Measurements from ENCODE around the gene TRIM24. TPM values are rescaled to one million over a fixed set of nuclear protein-coding genes. Genes with fewer than 3 reads are reported as not detected.

The TRIM24 gene
- total RNA-seq, 1 donor from 2014 or later: 28.2 TPM

DNA sequence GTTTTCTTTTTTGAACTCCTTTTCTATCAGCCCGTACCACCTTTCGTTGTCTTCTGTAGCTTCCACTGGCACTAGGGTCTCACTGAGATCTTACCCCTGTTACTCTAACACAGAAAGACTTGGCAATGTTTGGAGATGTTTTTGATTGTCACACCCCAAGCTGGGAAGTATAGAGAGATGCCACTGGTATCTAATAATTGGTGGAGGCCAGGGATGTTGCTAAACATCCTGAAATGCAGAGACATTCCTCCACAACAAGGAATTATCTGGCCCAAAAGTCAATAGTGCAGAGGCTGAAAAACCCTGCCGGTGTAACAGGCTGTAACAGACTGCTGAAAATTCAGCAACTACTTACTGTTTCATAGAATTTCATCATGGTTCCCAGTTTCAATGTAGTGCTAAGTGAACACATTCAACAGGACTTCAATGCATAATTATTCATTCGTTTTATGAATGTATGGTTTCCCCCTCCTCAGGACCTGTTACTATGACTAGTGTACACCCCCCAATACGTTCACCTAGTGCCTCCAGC lies 115.9 kb downstream of the TRIM24 start:
- DNase-seq (ENCODE audit: low read depth): no peak

GRCh38 chr7:138579136-138579535 lies 119.1 kb downstream of the TRIM24 start:
- no peak for DNase-seq (ENCODE audit: low read depth)

DNA sequence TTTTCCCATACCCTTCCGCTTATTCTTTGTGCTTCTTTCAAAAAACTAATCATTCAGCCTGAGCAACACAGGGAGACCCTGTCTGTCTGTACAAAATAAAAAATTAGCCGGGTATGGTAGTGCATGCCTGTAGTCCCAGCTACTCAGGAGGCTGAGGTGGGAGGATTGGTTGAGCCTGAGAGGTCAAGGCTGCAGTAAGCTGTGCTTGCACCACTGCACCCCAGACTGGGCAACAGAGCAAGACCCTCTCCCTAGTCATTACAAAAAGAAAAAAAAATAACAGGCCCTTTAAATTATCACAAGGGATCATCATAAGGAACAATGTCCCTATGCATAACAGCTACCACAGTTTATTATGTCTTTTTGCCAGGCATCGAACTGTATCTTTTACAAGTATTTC lies 119.6 kb downstream of the TRIM24 start:
- DNase-seq (ENCODE audit: low read depth): no peak

DNA sequence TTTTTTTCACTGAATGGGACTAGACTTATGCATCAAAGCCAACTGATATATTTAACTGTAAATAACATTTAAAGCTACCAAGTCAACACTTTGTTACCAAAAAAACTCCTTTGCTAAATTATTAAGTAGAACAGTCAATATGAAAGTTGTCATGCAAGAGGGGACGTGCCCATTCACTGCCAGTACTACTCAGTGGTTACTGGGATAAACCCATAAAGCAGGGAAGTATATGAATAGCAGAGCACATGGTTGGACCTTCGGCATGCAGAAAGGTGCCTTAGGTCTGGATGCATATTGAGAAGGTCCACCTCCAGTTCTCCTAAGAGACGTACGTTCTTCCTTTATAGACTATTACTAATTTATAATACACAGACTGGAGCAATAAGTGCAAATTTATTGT lies 121.0 kb downstream of the TRIM24 start:
- no peak for DNase-seq (ENCODE audit: low read depth)

GRCh38 chr7:138584283-138584682 lies 124.2 kb downstream of the TRIM24 start:
- DNase-seq (ENCODE audit: low read depth): no peak

DNA sequence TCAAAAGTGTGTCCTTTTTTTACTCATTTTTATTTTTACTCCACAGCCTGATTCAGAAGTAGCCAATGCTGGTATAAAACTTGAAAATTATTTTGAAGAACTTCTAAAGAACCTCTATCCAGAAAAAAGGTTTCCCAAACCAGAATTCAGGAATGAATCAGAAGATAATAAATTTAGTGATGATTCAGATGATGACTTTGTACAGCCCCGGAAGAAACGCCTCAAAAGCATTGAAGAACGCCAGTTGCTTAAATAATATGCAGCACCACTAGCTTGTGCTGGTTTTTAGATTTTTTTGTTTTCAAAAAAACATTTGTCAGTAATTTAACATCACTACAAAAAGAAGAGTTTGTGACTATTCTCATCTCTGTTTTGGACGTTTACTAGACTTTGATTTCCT lies 124.6 kb downstream of the TRIM24 start:
- no peak for DNase-seq (ENCODE audit: low read depth)

DNA sequence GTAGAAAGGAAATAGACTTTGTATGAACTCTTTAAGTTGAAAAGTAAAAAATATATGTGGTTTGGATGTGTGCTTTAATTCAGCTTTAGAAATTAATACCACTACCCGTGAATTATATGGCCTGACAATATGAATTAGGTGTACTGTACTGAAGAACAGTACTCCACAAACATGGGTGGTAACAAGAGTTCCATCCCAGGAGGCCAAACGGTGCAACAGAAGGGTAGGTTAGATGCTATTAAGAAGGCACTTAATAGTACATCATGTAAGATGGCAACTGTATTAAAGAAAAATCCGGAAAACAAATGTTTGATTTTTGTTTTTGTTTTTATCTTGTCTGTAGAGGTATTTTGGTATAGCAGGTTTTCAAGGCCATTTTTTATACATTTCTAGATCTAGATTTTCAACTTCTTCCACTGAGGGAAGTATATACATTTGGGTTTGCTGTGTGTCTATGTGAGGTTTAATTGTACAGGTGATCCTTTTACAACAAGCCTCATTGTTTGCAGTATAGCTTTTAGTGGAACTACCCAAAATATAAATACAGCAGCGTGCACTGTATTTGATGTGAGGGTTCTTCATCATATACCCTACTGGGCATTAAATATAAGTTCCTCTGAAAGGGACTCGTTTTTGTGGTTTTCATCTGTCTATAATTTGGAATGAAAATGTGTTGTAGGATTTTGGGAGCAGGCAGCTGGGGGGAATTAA lies 125.4 kb downstream of the TRIM24 start:
- no peak for DNase-seq (ENCODE audit: low read depth)

DNA sequence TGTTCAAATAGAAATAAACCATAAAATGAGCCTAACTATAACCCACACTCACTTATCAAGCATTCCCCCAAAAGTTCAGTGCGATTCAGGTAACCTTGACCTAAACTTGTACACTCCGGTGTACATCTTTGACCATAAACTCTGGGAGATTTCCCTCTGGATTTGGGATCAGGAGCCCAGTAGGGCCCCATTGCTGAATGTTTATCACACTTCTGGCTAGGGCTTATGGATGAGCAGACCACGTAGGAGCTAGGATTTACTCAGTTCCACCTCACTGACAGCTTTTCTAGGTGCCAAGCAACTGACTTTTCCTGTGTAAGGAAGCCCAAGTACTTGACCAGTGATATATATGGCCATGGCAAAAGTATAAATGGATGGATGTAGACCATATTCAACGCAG lies 127.4 kb downstream of the TRIM24 start:
- DNase-seq (ENCODE audit: low read depth): no peak

DNA sequence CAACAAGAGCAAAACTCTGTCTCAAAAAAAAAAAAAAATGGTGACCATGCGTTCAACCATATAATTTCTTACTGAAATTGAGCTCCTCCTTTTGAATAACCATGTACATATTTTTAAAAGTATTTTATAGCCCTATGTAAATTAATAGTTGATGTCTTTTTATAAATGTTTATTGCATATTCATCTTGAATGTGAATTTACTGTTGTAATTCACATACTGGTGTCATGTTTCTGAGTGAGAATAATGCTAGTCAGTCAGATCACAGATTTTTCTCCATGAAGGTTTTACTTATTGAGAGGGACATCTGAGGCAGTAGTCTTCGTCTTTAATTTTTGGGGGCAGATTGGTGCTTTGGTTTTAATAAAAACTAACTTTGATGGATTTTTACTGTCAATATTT lies 128.9 kb downstream of the TRIM24 start:
- DNase-seq (ENCODE audit: low read depth): no peak

GRCh38 chr7:138590154-138590553 lies 130.1 kb downstream of the TRIM24 start:
- DNase-seq (ENCODE audit: low read depth): no peak

- DNase-seq (ENCODE audit: low read depth): no peak
Observed at GRCh38 chr7:138595454-138595853, 135.4 kb downstream of the TRIM24 start.

- no peak for DNase-seq (ENCODE audit: low read depth)
Observed at GRCh38 chr7:138602451-138602850, 142.4 kb downstream of the TRIM24 start.

DNA sequence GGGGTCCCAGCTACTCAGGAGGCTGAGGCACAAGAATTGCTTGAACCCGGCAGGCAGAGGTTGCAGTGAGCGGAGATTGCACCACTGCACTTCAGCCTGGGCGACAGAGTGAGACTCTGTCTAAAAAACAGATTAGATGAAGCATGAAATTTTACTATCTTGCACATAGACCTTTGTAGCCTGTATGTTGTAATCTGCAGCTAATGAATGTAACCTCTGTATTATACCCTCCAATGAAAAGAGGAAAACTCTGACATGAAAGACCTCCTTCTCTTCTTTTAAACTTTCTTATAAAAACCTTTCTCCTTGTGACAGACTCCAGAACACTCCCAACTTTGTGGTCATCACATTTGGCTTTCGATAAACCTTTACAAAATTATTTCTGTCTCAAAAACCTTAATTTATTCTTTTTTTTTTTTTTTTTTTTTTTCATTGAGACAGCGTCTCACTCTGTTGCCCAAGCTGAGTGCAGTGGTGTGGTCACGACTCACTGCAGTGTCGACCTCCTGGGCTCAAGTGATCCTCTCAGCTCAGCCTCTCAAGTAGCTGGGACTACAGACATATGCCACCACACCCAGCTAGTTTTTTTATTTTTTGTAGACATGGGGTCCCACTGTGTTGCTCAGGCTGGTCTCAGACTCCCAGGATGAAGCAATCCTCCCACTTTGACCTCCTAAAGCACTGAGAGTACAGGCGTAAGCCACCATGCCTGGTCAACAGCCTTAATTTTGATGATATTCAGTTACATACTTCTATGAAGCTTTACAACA lies 143.7 kb downstream of the TRIM24 start:
- DNase-seq (ENCODE audit: low read depth): no peak

DNA sequence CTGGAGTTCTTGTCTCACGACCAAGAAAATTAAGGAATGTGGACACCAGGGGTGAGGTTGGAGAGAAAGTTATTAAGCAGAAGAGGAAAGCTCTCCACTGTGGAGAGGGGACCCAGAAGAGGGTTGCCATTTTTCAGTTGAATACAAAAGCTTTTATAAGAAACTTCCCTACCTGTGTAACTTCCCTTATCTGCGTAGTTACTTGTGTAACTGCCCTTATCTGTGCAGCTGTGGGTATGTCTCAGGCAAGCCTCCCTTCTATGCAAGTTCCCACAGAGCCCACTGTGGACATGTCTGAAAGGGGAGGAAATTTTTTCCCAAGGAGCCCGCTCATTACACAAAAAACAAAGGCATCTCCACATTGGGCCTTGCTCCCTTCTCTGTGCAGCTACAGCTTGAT lies 146.2 kb downstream of the TRIM24 start:
- DNase-seq (ENCODE audit: low read depth): no peak

- no peak for DNase-seq (ENCODE audit: low read depth)
Observed at GRCh38 chr7:138607216-138608126, 147.4 kb downstream of the TRIM24 start.

- peak; percentile 40 for DNase-seq (ENCODE audit: low read depth)
Observed at GRCh38 chr7:138608275-138608674, 148.2 kb downstream of the TRIM24 start.

DNA sequence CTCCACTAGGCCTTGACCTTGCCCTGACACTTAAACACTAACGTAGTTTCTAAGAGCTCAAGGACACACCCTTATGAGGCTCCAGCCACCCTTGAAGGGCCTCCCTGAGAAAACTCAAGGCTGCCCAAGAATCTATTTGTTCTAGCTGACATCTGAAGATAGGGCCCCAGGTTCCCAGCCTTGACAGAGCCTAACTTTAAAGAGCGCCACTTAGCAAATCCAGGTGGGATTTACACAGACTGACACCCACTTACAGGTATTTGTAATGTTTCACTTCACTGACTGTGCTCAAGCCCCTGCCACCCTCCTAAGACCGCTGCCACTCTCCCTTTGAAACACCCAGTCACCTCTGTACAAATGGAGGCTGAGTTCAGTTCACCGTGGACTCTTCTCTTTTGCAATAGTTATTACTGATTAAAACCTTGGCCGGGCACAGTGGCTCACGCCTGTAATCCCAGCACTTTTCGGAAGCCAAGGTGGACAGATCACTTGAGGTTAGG lies 150.7 kb downstream of the TRIM24 start:
- DNase-seq (ENCODE audit: low read depth): no peak

DNA sequence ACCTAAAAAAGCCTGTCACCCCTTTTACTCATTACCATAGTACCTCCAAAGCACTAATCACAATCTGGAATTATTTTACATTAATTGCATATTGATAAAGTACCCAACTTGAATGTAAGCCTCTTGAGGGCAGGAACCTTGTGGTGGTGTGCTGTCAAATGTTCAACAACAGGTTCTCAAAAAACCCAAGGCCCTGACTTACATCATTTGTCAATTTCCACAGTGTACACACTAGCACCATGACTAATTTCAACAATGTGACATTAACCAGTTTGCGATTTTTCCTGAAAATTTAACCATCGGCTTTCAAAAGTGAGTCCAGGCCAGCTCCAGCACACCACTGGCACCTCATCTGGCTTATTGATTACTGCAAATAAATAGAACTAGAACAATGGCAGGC lies 153.6 kb downstream of the TRIM24 start:
- no peak for DNase-seq (ENCODE audit: low read depth)

GRCh38 chr7:138616085-138616484 lies 156.0 kb downstream of the TRIM24 start:
- no peak for DNase-seq (ENCODE audit: low read depth)

GRCh38 chr7:138618506-138618905 lies 158.4 kb downstream of the TRIM24 start:
- no peak for DNase-seq (ENCODE audit: low read depth)

- DNase-seq (ENCODE audit: low read depth): no peak
Observed at GRCh38 chr7:138618933-138619332, 158.9 kb downstream of the TRIM24 start.
